VCaP (cell line): ENCODE data around the gene CCL4.
"Not testable (repeated sequence)": the region's sequence is repeated elsewhere in the genome, so short reads cannot be mapped to it uniquely, and the experiment has no call there.

Experiments used
- H3K27ac ChIP-seq: fragments of 450-650 bp; 2 replicates; pipeline ENCODE4 v1.5.1; 2017
- CTCF ChIP-seq: fragments of 450-650 bp; conservative IDR thresholded peaks from 2 replicates; pipeline ENCODE4 v1.5.1; 2017; ENCODE audit warnings: mild to moderate bottlenecking, moderate library complexity

Gene CCL4

GRCh38 chr17:36094232-36094631 lies 9.4 kb upstream of the CCL4 start:
- no peak for TF ChIP-seq CTCF
- no peak overlapping the region for H3K27ac ChIP-seq

- H3K27ac ChIP-seq = no peak overlapping the region
- TF ChIP-seq CTCF = no peak
Measured at GRCh38 chr17:36094746-36095145, 8.9 kb upstream of the CCL4 start.

GRCh38 chr17:36095992-36096391 lies 7.6 kb upstream of the CCL4 start:
- TF ChIP-seq CTCF = no peak
- peak overlapping the region; percentile 58 for H3K27ac ChIP-seq

GRCh38 chr17:36099004-36099403 lies 4.6 kb upstream of the CCL4 start:
- H3K27ac ChIP-seq = not testable (repeated sequence)

GRCh38 chr17:36104246-36104645 lies 619 bp downstream of the CCL4 start:
- not testable (repeated sequence) for H3K27ac ChIP-seq

- no peak overlapping the region for H3K27ac ChIP-seq
- no peak for TF ChIP-seq CTCF
Measured at GRCh38 chr17:36104701-36105181, 1.1 kb downstream of the CCL4 start.

- H3K27ac ChIP-seq = no peak overlapping the region
Measured at GRCh38 chr17:36105781-36106492, 2.3 kb downstream of the CCL4 start.

GRCh38 chr17:36106493-36106835 lies 2.8 kb downstream of the CCL4 start:
- H3K27ac ChIP-seq = no peak overlapping the region
- no peak for TF ChIP-seq CTCF

More at GRCh38 chr17:36105781-36106492, 2.3 kb downstream of the CCL4 start:
- no peak for TF ChIP-seq CTCF

GRCh38 chr17:36107660-36108059 lies 4.0 kb downstream of the CCL4 start:
- no peak for TF ChIP-seq CTCF
- H3K27ac ChIP-seq = no peak overlapping the region

GRCh38 chr17:36108265-36108664 lies 4.6 kb downstream of the CCL4 start:
- not testable (repeated sequence) for H3K27ac ChIP-seq
